Prostate gland (tissue), 2 donors: ENCODE measurements around the gene ENO3.

ENCODE experiments used
- POLR2A ChIP-seq: fragments of 450-650 bp; IDR thresholded peaks from one replicate; pipeline ENCODE4 v1.6.1; 2016; ENCODE audit warnings: antibody characterized with exemption, mild to moderate bottlenecking
- TF ChIP-seq, protein P1 (sequence below), 4 experiments: fragments of 200-600 bp in 2 of 4; fragments of 450-650 bp in 2 of 4; sonication (generic) in 2 of 4; IDR thresholded peaks; 1 replicate in 3 of 4; 2 replicates in 1 of 4; pipeline ENCODE4 v1.5.1; 2016 to 2019; ENCODE audit warnings: antibody characterized with exemption in 4 of 4, mild to moderate bottlenecking in 2 of 4, moderate library complexity in 2 of 4

DNA sequence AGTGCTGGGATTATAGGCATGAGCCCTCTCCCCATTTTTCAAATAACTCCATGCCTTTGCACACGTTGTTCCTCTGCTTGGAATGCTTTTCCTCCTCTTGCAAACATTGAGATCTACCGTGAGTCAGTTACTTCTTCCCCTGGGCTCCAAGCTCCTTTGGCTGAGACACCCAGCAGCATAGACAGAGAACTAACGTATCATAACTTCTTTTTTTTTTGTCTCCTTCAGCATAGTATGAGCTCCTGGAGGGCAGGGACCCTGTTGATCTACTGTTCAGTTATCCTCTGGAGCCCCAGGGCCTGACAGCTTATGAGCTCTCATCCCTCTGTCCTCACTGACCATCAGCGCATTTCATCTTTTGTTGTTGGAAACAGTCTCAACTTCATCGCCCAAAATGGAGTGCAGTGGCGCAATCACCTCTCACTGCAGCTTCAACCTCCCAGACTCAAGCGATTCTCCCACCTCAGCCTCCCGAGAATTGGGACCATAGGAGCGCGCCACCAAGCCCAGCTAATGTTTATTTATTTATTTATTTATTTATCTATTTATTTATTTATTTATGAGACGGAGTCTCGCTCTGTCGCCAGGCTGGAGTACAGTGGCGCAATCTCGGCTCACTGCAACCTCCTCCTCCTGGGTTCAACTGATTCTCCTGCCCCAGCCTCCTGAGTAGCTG lies 14.5 kb downstream of the ENO3 start:
- TF ChIP-seq, protein P1, sequence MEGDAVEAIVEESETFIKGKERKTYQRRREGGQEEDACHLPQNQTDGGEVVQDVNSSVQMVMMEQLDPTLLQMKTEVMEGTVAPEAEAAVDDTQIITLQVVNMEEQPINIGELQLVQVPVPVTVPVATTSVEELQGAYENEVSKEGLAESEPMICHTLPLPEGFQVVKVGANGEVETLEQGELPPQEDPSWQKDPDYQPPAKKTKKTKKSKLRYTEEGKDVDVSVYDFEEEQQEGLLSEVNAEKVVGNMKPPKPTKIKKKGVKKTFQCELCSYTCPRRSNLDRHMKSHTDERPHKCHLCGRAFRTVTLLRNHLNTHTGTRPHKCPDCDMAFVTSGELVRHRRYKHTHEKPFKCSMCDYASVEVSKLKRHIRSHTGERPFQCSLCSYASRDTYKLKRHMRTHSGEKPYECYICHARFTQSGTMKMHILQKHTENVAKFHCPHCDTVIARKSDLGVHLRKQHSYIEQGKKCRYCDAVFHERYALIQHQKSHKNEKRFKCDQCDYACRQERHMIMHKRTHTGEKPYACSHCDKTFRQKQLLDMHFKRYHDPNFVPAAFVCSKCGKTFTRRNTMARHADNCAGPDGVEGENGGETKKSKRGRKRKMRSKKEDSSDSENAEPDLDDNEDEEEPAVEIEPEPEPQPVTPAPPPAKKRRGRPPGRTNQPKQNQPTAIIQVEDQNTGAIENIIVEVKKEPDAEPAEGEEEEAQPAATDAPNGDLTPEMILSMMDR (IDR thresholded peaks at IDR 0.05), result no peak
- no peak for TF ChIP-seq POLR2A
